ENCODE results near the gene RNF25.

DNA sequence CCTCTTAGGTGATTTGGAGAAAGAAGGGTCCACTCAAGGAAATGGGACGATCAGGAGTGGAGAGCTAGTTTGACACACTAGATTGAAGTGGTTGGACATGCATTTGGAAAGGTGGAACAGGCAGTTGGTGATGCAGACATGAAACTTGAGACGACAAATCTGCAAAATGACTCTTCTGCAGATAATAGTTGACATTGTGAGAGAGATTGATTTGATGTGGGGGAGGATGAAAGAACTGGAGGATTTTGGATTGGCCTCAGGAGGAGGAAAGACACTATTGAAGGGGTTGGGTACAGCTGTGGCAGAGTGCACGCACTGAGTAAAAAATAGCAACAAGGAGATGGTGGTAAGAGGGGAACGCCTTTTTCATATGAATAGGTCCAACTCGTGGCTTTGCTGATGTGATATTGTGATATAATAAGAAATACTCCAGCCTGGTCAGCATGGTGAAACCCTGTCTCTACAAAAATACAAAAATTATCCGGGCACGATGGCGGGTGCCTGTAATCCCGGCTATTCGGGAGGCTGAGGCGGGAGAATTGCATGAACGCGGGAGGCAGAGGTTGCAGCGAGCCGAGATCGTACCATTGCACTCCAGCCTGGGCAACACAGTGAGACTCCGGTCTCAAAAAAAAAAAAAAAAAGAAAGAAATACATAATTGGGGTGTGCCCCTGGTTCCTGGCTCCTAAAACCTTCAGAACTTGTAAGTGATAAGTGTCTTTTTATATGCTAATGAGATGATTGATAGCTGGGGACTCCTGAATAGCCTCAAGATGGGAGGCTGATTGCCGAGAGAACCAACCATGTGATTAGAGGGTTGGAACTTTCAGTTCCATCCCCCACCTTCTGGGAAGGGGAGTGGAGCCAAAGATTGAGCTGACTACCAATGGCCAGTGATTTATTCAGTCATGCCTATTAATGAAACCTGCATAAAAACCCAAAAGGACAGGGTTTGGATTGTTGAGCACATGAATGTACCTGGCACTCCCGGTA is 48.5 kb upstream of the RNF25 start:
- TF ChIP-seq, protein P1, sequence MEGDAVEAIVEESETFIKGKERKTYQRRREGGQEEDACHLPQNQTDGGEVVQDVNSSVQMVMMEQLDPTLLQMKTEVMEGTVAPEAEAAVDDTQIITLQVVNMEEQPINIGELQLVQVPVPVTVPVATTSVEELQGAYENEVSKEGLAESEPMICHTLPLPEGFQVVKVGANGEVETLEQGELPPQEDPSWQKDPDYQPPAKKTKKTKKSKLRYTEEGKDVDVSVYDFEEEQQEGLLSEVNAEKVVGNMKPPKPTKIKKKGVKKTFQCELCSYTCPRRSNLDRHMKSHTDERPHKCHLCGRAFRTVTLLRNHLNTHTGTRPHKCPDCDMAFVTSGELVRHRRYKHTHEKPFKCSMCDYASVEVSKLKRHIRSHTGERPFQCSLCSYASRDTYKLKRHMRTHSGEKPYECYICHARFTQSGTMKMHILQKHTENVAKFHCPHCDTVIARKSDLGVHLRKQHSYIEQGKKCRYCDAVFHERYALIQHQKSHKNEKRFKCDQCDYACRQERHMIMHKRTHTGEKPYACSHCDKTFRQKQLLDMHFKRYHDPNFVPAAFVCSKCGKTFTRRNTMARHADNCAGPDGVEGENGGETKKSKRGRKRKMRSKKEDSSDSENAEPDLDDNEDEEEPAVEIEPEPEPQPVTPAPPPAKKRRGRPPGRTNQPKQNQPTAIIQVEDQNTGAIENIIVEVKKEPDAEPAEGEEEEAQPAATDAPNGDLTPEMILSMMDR (optimal IDR thresholded peaks at IDR 0.05 in 1 of 3, IDR thresholded peaks at IDR 0.05 in 1 of 3, conservative IDR thresholded peaks at IDR 0.05 in 1 of 3; ENCODE audit: extremely low read depth in 1 of 3, insufficient read depth in 2 of 3, low read length in 3 of 3) = no peak
- no peak for TF ChIP-seq EZH2 (IDR thresholded peaks at IDR 0.05; ENCODE audit: low read length)
